HG03575 (cell line): ENCODE data around the gene PAK6.

Experiments
- ATAC-seq: cut with Tn5 transposase; IDR thresholded peaks from one replicate; pipeline ENCODE4 v1.9.1; 2021; ENCODE audit not compliant: unreplicated experiment, insufficient number of reproducible peaks, low FRiP score; ENCODE audit errors: extremely low read depth

PAK6 gene

DNA sequence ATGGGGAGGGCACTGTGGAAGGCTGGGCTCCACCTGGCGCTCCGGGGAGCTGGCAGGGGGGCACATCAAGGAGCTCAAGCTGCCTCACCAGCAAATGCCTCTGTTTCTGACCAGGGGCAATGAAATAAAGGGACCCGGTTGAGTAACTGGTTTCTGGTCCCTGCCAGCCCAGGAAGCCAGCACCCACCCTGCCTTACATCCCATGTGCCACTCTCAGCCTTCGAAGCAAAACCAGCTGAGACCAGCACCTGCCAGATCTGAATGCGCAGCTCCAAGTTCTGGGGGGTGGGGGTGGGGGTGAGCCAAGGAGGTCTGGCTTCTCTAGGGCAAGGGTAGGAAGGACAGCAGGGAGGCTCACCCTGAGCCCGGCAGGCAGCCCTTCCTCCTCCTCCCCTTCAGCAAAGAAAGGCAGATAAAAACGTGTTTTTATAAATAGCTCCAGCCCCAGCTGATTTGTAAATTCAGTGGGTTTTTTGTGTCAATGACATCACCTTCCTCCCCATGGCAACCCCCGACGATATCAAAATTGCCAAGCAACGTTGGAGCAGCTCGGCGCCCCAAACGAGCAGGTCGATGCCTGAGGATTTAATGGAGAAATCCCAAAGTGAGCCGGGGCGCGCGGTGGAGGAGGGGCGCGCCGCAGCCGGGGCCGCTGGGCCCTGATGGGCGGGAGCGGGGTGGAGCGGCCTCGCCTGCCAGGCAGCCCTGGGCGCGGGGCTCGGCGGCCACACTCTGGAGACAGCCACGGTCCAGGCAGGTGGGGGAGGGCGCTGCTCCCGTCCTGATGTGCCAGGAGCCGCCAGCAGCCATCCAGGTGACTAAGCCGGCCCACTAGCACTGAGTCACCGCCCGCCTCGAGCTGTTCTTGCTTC lies at the start of gene PAK6:
Gene PAK6, plus strand, starts transcription at position 532 of the 872 bp plus-strand sequence. CDS start 25,723 bp downstream, outside the sequence.
- no peak for ATAC-seq

- ATAC-seq = no peak
Observed at GRCh38 chr15:40190591-40190990, 48.3 kb upstream of the PAK6 start.

GRCh38 chr15:40192942-40193341 lies 45.9 kb upstream of the PAK6 start:
- no peak for ATAC-seq

DNA sequence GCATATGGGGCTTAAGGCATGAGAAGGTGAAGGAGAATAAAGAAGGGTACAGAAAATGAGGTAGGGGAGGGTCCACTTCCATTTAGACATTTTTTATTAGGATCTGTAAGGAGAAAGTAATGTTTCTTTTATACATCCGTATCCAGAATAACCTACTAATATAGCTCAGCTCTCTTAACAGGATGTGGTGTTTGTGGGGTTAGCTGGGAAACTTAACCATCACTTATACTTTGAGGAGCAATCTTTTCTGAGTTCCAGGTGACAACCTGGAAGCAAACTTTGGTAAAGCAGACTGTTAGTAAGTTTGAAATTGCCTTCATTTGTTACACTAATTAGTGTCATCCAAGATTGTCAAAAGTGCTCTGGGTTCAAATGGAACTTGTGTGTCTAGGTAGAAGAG lies 41.4 kb upstream of the PAK6 start:
- no peak for ATAC-seq

DNA sequence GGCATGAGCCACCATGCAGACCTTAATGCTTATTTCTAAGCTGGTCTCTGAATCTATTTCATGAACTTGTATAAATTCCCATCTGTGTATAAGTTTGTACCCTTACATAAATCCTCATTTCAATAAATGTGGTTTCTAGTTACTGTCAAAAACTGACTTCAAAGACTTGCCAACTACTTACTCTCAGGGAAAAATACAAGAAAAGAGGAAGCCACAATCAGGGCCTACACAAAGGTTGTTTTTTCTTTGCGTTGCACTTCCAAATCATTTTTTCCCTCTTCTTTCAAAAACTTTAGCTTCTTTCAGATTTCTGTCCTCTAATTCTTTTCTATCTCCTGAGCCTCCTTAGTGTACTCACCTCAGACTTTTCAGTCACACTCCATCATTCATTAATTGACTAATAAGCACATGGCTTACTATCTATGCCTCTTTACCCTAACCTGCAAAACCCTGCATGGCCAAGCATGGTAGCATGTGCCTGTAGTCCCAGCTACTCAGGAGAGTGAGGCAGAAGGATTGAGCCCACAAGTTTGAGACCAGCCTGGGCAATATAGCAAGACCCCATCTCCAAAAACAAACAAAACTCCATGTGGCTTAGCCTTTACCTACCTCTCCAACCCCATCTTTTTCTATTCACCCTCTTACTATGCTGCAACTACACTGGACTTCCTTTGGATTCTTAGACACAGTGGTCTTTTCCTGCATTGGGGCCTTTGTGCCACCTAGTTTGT lies 40.3 kb upstream of the PAK6 start:
- no peak for ATAC-seq

DNA sequence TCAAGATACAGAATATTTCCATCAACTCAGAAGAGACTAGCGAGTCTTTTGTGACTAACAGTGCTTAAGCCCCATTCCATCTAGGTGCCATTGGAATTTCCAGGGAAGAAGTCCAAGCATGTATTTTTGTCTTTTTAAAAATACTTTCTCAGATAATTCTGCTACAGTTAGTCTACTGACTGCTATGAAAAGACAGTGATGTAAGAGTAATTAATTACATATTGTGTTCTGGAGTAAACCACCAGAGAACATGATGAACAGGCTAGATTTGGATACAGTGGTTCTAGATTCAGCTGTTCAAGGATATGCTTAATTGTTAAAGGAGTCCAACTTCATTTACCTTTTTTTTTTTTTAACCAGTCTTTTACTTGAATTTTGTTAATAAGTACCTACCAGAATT lies 34.8 kb upstream of the PAK6 start:
- ATAC-seq = no peak

GRCh38 chr15:40217166-40217824 lies 21.6 kb upstream of the PAK6 start:
- no peak for ATAC-seq

GRCh38 chr15:40219801-40220200 lies 19.1 kb upstream of the PAK6 start:
- ATAC-seq = no peak

DNA sequence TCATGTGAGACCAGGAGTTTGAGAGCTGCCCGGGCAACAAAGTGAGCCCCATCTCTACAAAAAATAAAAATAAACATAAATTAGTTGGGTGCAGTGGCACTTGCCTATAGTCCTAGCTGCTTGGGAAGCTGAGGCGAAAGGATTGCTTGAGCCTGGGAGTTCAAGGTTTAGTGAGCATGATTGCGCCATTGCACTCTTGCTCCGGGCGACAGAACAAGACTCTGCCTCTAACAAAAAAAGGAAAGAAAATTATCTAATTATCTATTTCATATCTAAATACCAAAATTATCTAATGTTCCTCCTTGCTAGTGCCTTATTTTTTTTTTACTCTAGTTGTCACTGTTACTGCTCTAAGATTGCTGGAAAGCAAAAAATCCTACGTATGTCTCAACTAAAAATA lies 16.7 kb upstream of the PAK6 start:
- ATAC-seq = no peak

DNA sequence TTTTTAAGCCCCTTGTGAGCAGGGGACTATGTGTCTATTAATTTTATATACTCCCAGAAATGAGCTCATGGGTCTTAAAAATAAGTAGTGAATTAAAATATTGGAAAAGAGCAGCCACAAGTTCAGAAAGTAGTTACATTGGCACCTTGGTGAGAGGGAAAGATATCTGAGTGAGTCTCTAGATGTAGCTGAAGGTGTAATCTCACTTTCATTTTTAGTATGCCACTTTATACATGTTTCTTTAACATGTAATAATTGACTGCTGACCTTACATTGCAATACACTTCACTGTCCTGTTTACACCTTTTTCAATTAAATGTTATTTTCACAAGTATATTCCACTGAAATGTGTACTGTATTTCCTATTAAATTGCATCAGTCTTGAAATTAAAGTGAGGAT lies 12.1 kb upstream of the PAK6 start:
- ATAC-seq = no peak

- ATAC-seq = no peak
Observed at GRCh38 chr15:40229316-40229715, 9.5 kb upstream of the PAK6 start.

- no peak for ATAC-seq
Observed at GRCh38 chr15:40229956-40230355, 8.9 kb upstream of the PAK6 start.

- no peak for ATAC-seq
Observed at GRCh38 chr15:40232625-40233070, 6.2 kb upstream of the PAK6 start.

- no peak for ATAC-seq
Observed at GRCh38 chr15:40233727-40234577, 4.9 kb upstream of the PAK6 start.

- no peak for ATAC-seq
Observed at GRCh38 chr15:40234783-40235182, 4.1 kb upstream of the PAK6 start.

GRCh38 chr15:40235201-40235885 lies 3.5 kb upstream of the PAK6 start:
- no peak for ATAC-seq

DNA sequence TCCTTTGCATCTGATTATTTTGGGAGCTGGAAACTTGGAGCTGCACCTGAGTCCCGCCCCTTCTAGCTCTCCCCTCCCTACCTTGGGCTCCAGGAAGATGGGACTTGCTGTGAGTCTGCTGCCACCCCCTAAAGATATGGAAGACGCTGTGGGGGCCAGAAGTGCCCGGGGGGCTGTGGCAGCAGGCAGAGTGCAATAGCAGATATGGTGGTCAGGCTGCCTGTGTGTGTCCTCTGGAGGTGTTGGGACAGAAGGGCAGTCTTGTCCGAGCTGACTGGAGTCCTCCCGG lies 485 bp downstream of the PAK6 start:
- ATAC-seq = no peak
